Sigmoid colon (tissue), 7 donors: ENCODE data around the gene TBC1D8. TPM values are rescaled to one million over a fixed set of nuclear protein-coding genes. Genes with fewer than 3 reads are reported as not detected.

Experiments
- DNase-seq: peaks from one replicate; pipeline ENCODE4 v3.0.0-alpha.2; 2019
- H3K27ac ChIP-seq, 4 donors: fragments of 200-600 bp; sonication (generic); one replicate each; pipeline ENCODE4 v1.5.1; 2016 to 2019; ENCODE audit warnings: mild to moderate bottlenecking in 1 of 4
- H3K27me3 ChIP-seq, 3 donors: fragments of 200-600 bp; sonication (generic); one replicate each; pipeline ENCODE4 v1.5.1; 2019; ENCODE audit warnings: mild to moderate bottlenecking in 1 of 3
- H3K36me3 ChIP-seq, 4 donors: fragments of 200-600 bp; sonication (generic); one replicate each; pipeline ENCODE4 v1.5.1; 2016 to 2019
- H3K4me1 ChIP-seq, 4 donors: fragments of 200-600 bp; sonication (generic); one replicate each; pipeline ENCODE4 v1.5.1; 2017 to 2019
- H3K4me3 ChIP-seq, 4 donors: fragments of 200-600 bp; sonication (generic); one replicate each; pipeline ENCODE4 v1.5.1; 2017 to 2019; ENCODE audit warnings: mild to moderate bottlenecking in 2 of 4, moderate library complexity in 1 of 4
- H3K9me3 ChIP-seq, 4 donors: fragments of 200-600 bp in 3 of 4; sonication (generic) in 3 of 4; one replicate each; pipeline versions ENCODE4 v1.5.1 to v1.6.1; 2013 to 2019
- CTCF ChIP-seq, 4 experiments: fragments of 450-650 bp in 3 of 4; fragments of 200-600 bp in 1 of 4; IDR thresholded peaks; one replicate each; pipeline ENCODE4 v1.5.1; 2016 to 2019; ENCODE audit warnings: antibody characterized with exemption in 4 of 4, mild to moderate bottlenecking in 3 of 4, moderate library complexity in 2 of 4
- EP300 ChIP-seq, 4 donors: sonication (generic); formaldehyde crosslinking; IDR thresholded peaks; one replicate each; pipeline ENCODE4 v1.6.1; 2017; ENCODE audit warnings: antibody characterized with exemption in 4 of 4
- POLR2A ChIP-seq, 2 donors: fragments of 450-650 bp; IDR thresholded peaks; one replicate each; pipeline ENCODE4 v1.6.1; 2016; ENCODE audit warnings: antibody characterized with exemption in 2 of 2, mild to moderate bottlenecking in 2 of 2, moderate library complexity in 2 of 2
- POLR2AphosphoS5 ChIP-seq, 4 donors: sonication (generic); formaldehyde crosslinking; IDR thresholded peaks; one replicate each; pipeline ENCODE4 v1.6.1; 2017; ENCODE audit warnings: antibody characterized with exemption in 4 of 4
- WGBS, 2 donors: extraction: QIAGEN DNeasy Blood & Tissue Kit; methylation state at CpG; one replicate each; pipeline ENCODE4 v1.1.7; 2013; 5-methylcytosine and 5-hydroxymethylcytosine counted together
- intact Hi-C: fragments of 100-400 bp; cut with DNase I; formaldehyde crosslinking; loops from one replicate; pipeline ENCODE4 v1.15.1; 2023
- polyA plus RNA-seq, 3 donors: library from polyadenylated mRNA; stranded (reverse); fragments of 200-250 nt; gene quantifications; one replicate each; pipeline ENCODE4 v1.2.3, GENCODE V29; 2013
- total RNA-seq, 4 donors: library from RNA; depleted of rRNA; stranded (reverse); fragments of >200 nt; gene quantifications; one replicate each; pipeline ENCODE4 v1.1.0, GENCODE V29; 2016
- donor health status: healthy with polysubstance abuse.
- donor health status: Bipolar disorder and iron deficiency.
- donor health status: healthy.

The TBC1D8 gene
- total and polyA plus RNA-seq, 7 donors, result 3.0 to 24.1 (median 15.7) TPM

- TF ChIP-seq POLR2A (IDR thresholded peaks at IDR 0.05) (no peak), CTCF (IDR thresholded peaks at IDR 0.05) (no peak)
- DNase-seq, result no peak
- H3K9me3 ChIP-seq, result no peaks in the 10 kb centered on the region
- H3K27me3 ChIP-seq, result no peaks in the 10 kb centered on the region
- intact Hi-C loops, result no loop called here
- H3K36me3 ChIP-seq, result peaks cover 0 to 23% (median 2%) of the 10 kb centered on the region in 4 donors
- no peak overlapping the region for H3K27ac ChIP-seq
- peaks cover 0 to 4% (median 0%) of the 10 kb centered on the region in 4 donors for H3K4me1 ChIP-seq
- WGBS, 2 donors, result 90 to 93% methylated on average over 16 of the region's 16 CpGs
- no peak overlapping the region for H3K4me3 ChIP-seq
These were observed 129.0 kb downstream of the TBC1D8 start for GRCh38 chr2:101022221-101022620.

GRCh38 chr2:101018934-101019333, 132.2 kb downstream of the TBC1D8 start:
- Histone ChIP-seq H3K27me3 (no peaks in the 10 kb centered on the region), H3K4me1 (peaks cover 0 to 4% (median 0%) of the 10 kb centered on the region in 4 donors), H3K4me3 (no peak overlapping the region), H3K27ac (no peak overlapping the region), H3K9me3 (no peaks in the 10 kb centered on the region), H3K36me3 (peaks cover 0 to 25% (median 0%) of the 10 kb centered on the region in 4 donors)
- intact Hi-C loops, result no loop called here
- no peak for DNase-seq
- TF ChIP-seq POLR2AphosphoS5 (IDR thresholded peaks at IDR 0.05) (no peak), CTCF (IDR thresholded peaks at IDR 0.05) (no peak), POLR2A (IDR thresholded peaks at IDR 0.05) (no peak), EP300 (IDR thresholded peaks at IDR 0.05) (no peak)
- 34 to 65% methylated on average over 8 of the region's 8 CpGs for WGBS, 2 donors

GRCh38 chr2:101017371-101017770, 133.8 kb downstream of the TBC1D8 start:
- 82 to 91% methylated on average over 3 of the region's 3 CpGs for WGBS, 2 donors
- Histone ChIP-seq H3K27ac (no peak overlapping the region), H3K9me3 (no peaks in the 10 kb centered on the region), H3K4me3 (no peak overlapping the region), H3K36me3 (peaks cover 0 to 25% (median 0%) of the 10 kb centered on the region in 4 donors), H3K4me1 (peaks cover 0 to 6% (median 0%) of the 10 kb centered on the region in 4 donors), H3K27me3 (no peaks in the 10 kb centered on the region)
- DNase-seq, result no peak
- intact Hi-C loops, result no loop called here
- TF ChIP-seq POLR2AphosphoS5 (IDR thresholded peaks at IDR 0.05), result no peak
- TF ChIP-seq POLR2A (IDR thresholded peaks at IDR 0.05), result no peak

GRCh38 chr2:101014264-101014857, 136.8 kb downstream of the TBC1D8 start:
- Histone ChIP-seq H3K9me3 (no peaks in the 10 kb centered on the region), H3K4me3 (no peak overlapping the region), H3K27me3 (no peaks in the 10 kb centered on the region), H3K27ac (no peak overlapping the region), H3K36me3 (peaks cover 0 to 39% (median 4%) of the 10 kb centered on the region in 4 donors), H3K4me1 (peaks cover 0 to 6% (median 0%) of the 10 kb centered on the region in 4 donors)
- intact Hi-C loops, result no loop called here
- TF ChIP-seq POLR2A (IDR thresholded peaks at IDR 0.05) (no peak), POLR2AphosphoS5 (IDR thresholded peaks at IDR 0.05) (no peak), CTCF (IDR thresholded peaks at IDR 0.05) (no peak), EP300 (IDR thresholded peaks at IDR 0.05) (no peak)
- WGBS, 2 donors, result 93 to 96% methylated on average over 6 of the region's 6 CpGs
- no peak for DNase-seq

- TF ChIP-seq POLR2A (IDR thresholded peaks at IDR 0.05), result no peak
- TF ChIP-seq POLR2AphosphoS5 (IDR thresholded peaks at IDR 0.05), result peak in 1 of 4 donors; percentile 12
- peak; percentile 62 to 81 (median 71) for TF ChIP-seq CTCF (IDR thresholded peaks at IDR 0.05)
- TF ChIP-seq EP300 (IDR thresholded peaks at IDR 0.05), result no peak
- H3K9me3 ChIP-seq, result no peaks in the 10 kb centered on the region
- 34 to 44% methylated on average over 5 of the region's 5 CpGs for WGBS, 2 donors
- DNase-seq, result no peak
- no peaks in the 10 kb centered on the region for H3K27me3 ChIP-seq
- intact Hi-C loops, result loop anchor here (1.0 kb wide), 2 partner anchors 140 to 193 kb away; no protein-coding TSS in a partner anchor
- H3K36me3 ChIP-seq, result peaks cover 0 to 50% (median 11%) of the 10 kb centered on the region in 4 donors
- no peak overlapping the region for H3K27ac ChIP-seq
- peaks cover 0 to 2% (median 0%) of the 10 kb centered on the region in 4 donors for H3K4me1 ChIP-seq
- no peak overlapping the region for H3K4me3 ChIP-seq
These were observed 138.4 kb downstream of the TBC1D8 start for GRCh38 chr2:101012706-101013181.
